Liver (tissue), 9 donors: ENCODE results near the gene CDK15. TPM values are rescaled to one million over a fixed set of nuclear protein-coding genes. Genes with fewer than 3 reads are reported as not detected.

Source experiments
- DNase-seq: peaks from one replicate; pipeline ENCODE4 v3.0.0-alpha.2; 2017; ENCODE audit warnings: low spot score
- H3K27ac ChIP-seq, 2 donors: one replicate each; pipeline ENCODE4 v1.7.0; 2013; ENCODE audit warnings: inconsistent platforms in 2 of 2, low read length in 2 of 2, control low read depth in 1 of 2, low read depth in 1 of 2, mild to moderate bottlenecking in 1 of 2
- H3K27me3 ChIP-seq, 4 donors: one replicate each; pipeline versions ENCODE4 v1.6.1 to v1.7.0; 2013; ENCODE audit warnings: low read length in 3 of 4, inconsistent platforms in 1 of 4, mild to moderate bottlenecking in 1 of 4, moderate library complexity in 1 of 4; ENCODE audit not compliant: control insufficient read depth in 4 of 4, insufficient read depth in 4 of 4
- H3K36me3 ChIP-seq, 4 donors: one replicate each; pipeline versions ENCODE4 v1.6.1 to v1.7.0; 2013; ENCODE audit warnings: low read length in 3 of 4, mild to moderate bottlenecking in 3 of 4, low read depth in 1 of 4, moderate library complexity in 1 of 4; ENCODE audit not compliant: control insufficient read depth in 4 of 4, insufficient read depth in 3 of 4
- H3K4me1 ChIP-seq, 4 donors: one replicate each; pipeline versions ENCODE4 v1.6.1 to v1.7.0; 2013; ENCODE audit warnings: low read length in 3 of 4, mild to moderate bottlenecking in 3 of 4, moderate library complexity in 1 of 4; ENCODE audit not compliant: control insufficient read depth in 4 of 4, insufficient read depth in 4 of 4
- H3K4me3 ChIP-seq, 3 donors: one replicate each; pipeline versions ENCODE4 v1.6.1 to v1.7.0; 2013; ENCODE audit warnings: low read length in 3 of 3, control low read depth in 1 of 3, low read depth in 1 of 3, mild to moderate bottlenecking in 1 of 3
- H3K9ac ChIP-seq, 2 donors: one replicate each; pipeline ENCODE4 v1.7.0; 2013; ENCODE audit warnings: low read length in 2 of 2, mild to moderate bottlenecking in 2 of 2, moderate library complexity in 2 of 2, control low read depth in 1 of 2, low read depth in 1 of 2
- H3K9me3 ChIP-seq, 4 donors: one replicate each; pipeline versions ENCODE4 v1.6.1 to v1.7.0; 2013; ENCODE audit warnings: low read length in 3 of 4; ENCODE audit not compliant: control insufficient read depth in 4 of 4
- CTCF ChIP-seq: fragments of 150-350 bp; IDR thresholded peaks from 2 replicates; pipeline ENCODE4 v1.5.1; 2017; ENCODE audit warnings: improper control_type of control experiment, low read depth, low read length; ENCODE audit not compliant: missing input control
- EGR1 ChIP-seq, 2 donors: IDR thresholded peaks; 2 replicates each; pipeline ENCODE4 v1.6.1; 2016 to 2018; ENCODE audit warnings: antibody characterized with exemption in 2 of 2, low read depth in 2 of 2
- FOXA1 ChIP-seq: IDR thresholded peaks from 2 replicates; pipeline ENCODE4 v1.6.1; 2016; ENCODE audit warnings: antibody characterized with exemption
- FOXA2 ChIP-seq: IDR thresholded peaks from 2 replicates; pipeline ENCODE4 v1.6.1; 2016; ENCODE audit warnings: antibody characterized with exemption
- GABPA ChIP-seq, 2 donors: IDR thresholded peaks in 1 of 2; conservative IDR thresholded peaks in 1 of 2; 2 replicates each; pipeline ENCODE4 v1.6.1; 2016; ENCODE audit warnings: antibody characterized with exemption in 2 of 2, mild to moderate bottlenecking in 1 of 2, moderate library complexity in 1 of 2
- HNF4A ChIP-seq, 2 donors: conservative IDR thresholded peaks; 2 replicates each; pipeline ENCODE4 v1.6.1; 2016; ENCODE audit warnings: antibody characterized with exemption in 2 of 2, mild to moderate bottlenecking in 2 of 2
- HNF4G ChIP-seq: IDR thresholded peaks from 2 replicates; pipeline ENCODE4 v1.6.1; 2016; ENCODE audit warnings: antibody characterized with exemption
- JUND ChIP-seq, 2 donors: IDR thresholded peaks; 2 replicates each; pipeline ENCODE4 v1.6.1; 2016; ENCODE audit warnings: antibody characterized with exemption in 2 of 2
- MAX ChIP-seq: IDR thresholded peaks from 2 replicates; pipeline ENCODE4 v1.6.1; 2016; ENCODE audit warnings: antibody characterized with exemption
- NR2F2 ChIP-seq: IDR thresholded peaks from 2 replicates; pipeline ENCODE4 v1.6.1; 2016; ENCODE audit warnings: antibody characterized with exemption
- RAD21 ChIP-seq, 2 donors: IDR thresholded peaks; 2 replicates each; pipeline ENCODE4 v1.6.1; 2016; ENCODE audit warnings: antibody characterized with exemption in 2 of 2, mild to moderate bottlenecking in 2 of 2
- REST ChIP-seq: IDR thresholded peaks from 2 replicates; pipeline ENCODE4 v1.6.1; 2016; ENCODE audit warnings: antibody characterized with exemption, mild to moderate bottlenecking
- RXRA ChIP-seq, 2 donors: IDR thresholded peaks; 2 replicates each; pipeline ENCODE4 v1.6.1; 2017 to 2018; ENCODE audit warnings: antibody characterized with exemption in 2 of 2, mild to moderate bottlenecking in 1 of 2
- SP1 ChIP-seq: IDR thresholded peaks from 2 replicates; pipeline ENCODE4 v1.6.1; 2018; ENCODE audit warnings: antibody characterized with exemption, mild to moderate bottlenecking
- TAF1 ChIP-seq: conservative IDR thresholded peaks from 2 replicates; pipeline ENCODE4 v1.6.1; 2016; ENCODE audit warnings: antibody characterized with exemption, mild to moderate bottlenecking
- YY1 ChIP-seq: IDR thresholded peaks from 2 replicates; pipeline ENCODE4 v1.6.1; 2016; ENCODE audit warnings: antibody characterized with exemption, mild to moderate bottlenecking
- ZBTB33 ChIP-seq: IDR thresholded peaks from 2 replicates; pipeline ENCODE4 v1.6.1; 2016; ENCODE audit warnings: antibody characterized with exemption
- WGBS: extraction: QIAGEN DNeasy Blood & Tissue Kit; methylation state at CpG from one replicate; pipeline ENCODE4 v1.1.7; 2013; 5-methylcytosine and 5-hydroxymethylcytosine counted together
- polyA plus RNA-seq, 2 donors: library from polyadenylated mRNA; stranded (reverse) in 1 of 2; unstranded in 1 of 2; fragments of 200-250 nt in 1 of 2; fragments of >200 nt in 1 of 2; fragmentation: Nextera tagmentation in 1 of 2; extraction: Ambion mirVana in 1 of 2; gene quantifications; one replicate each; pipeline versions ENCODE4 v1.2.1 to v1.2.3, GENCODE V29; 2013 to 2015
- total RNA-seq, 2 donors: library from RNA; depleted of rRNA; stranded (reverse); fragments of >200 nt; gene quantifications; one replicate each; pipeline ENCODE4 v1.2.3, GENCODE V29; 2014
- TF ChIP-seq, protein P1 (sequence below): IDR thresholded peaks from 2 replicates; pipeline ENCODE4 v1.6.1; 2016; ENCODE audit warnings: antibody characterized with exemption
- donor health status: healthy.
- donor health status: healthy.
- donor health status: healthy.
- donor health status: healthy.
- donor health status: healthy.

Gene CDK15
- total and polyA plus RNA-seq, 4 donors: under 0.01 to 0.47 (median 0.06) TPM; not detected in 1

- TF ChIP-seq JUND (IDR thresholded peaks at IDR 0.05) (no peak), GABPA (IDR thresholded peaks at IDR 0.05 in 1 of 2, conservative IDR thresholded peaks at IDR 0.05 in 1 of 2) (no peak), FOXA2 (no peak), RAD21 (IDR thresholded peaks at IDR 0.05) (no peak)
- Histone ChIP-seq H3K27me3 (no peaks in the 10 kb centered on the region), H3K27ac (peak overlapping the region; percentile 55 to 68), H3K36me3 (no peaks in the 10 kb centered on the region), H3K9ac (peak overlapping the region; percentile 18 to 30), H3K9me3 (no peaks in the 10 kb centered on the region), H3K4me1 (peaks cover 2 to 51% (median 33%) of the 10 kb centered on the region in 4 donors), H3K4me3 (peak overlapping the region; percentile 89 to 94 (median 90))
- DNase-seq: no peak
- 3% methylated on average over 22 of the region's 22 CpGs for WGBS
Measured at GRCh38 chr2:201779901-201780673, 26.2 kb upstream of the CDK15 start.

GRCh38 chr2:201780674-201781493 is 25.5 kb upstream of the CDK15 start, which contains the start of gene ALS2:
TSS of gene ALS2 (minus strand) at chr2:201780933. CDS start at chr2:201768885, 12,048 bp downstream.
- H3K9me3 ChIP-seq: no peaks in the 10 kb centered on the region
- peaks cover 2 to 44% (median 32%) of the 10 kb centered on the region in 4 donors for H3K4me1 ChIP-seq
- WGBS: under 1% methylated on average over 60 of the region's 60 CpGs
- peak within 1 kb of the TSS; percentile 30 to 81 for H3K9ac ChIP-seq
- peak within 1 kb of the TSS; percentile 55 to 68 for H3K27ac ChIP-seq
- H3K36me3 ChIP-seq: no peaks in the 10 kb centered on the region
- peak; percentile 55 to 75 for TF ChIP-seq JUND (IDR thresholded peaks at IDR 0.05)
- TF ChIP-seq MAX: peak; percentile 40
- TF ChIP-seq EGR1 (IDR thresholded peaks at IDR 0.05; ENCODE audit: low read depth in 2 of 2): no peak
- peak; percentile 55 to 70 for TF ChIP-seq HNF4A (conservative IDR thresholded peaks at IDR 0.05)
- peak; percentile 91 for TF ChIP-seq ZBTB33
- peak; percentile 81 for TF ChIP-seq YY1
- TF ChIP-seq TAF1: no peak
- TF ChIP-seq FOXA1: no peak
- no peak for TF ChIP-seq CTCF
- no peak for TF ChIP-seq FOXA2
- TF ChIP-seq, protein P1, sequence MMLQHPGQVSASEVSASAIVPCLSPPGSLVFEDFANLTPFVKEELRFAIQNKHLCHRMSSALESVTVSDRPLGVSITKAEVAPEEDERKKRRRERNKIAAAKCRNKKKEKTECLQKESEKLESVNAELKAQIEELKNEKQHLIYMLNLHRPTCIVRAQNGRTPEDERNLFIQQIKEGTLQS: peak; percentile 56
- TF ChIP-seq HNF4G: no peak
- TF ChIP-seq RXRA (IDR thresholded peaks at IDR 0.05): peak; percentile 69 to 76
- peak in 1 of 2 donors; percentile 66 for TF ChIP-seq GABPA (IDR thresholded peaks at IDR 0.05 in 1 of 2, conservative IDR thresholded peaks at IDR 0.05 in 1 of 2)
- peak; percentile 60 for TF ChIP-seq REST
- peak; percentile 10 for TF ChIP-seq NR2F2
- TF ChIP-seq SP1: peak; percentile 76
- TF ChIP-seq RAD21 (IDR thresholded peaks at IDR 0.05): peak in 1 of 2 donors; percentile 11
- peak; percentile 98 for DNase-seq
- no peaks in the 10 kb centered on the region for H3K27me3 ChIP-seq
- H3K4me3 ChIP-seq: peak within 1 kb of the TSS; percentile 89 to 94 (median 90)
